Measurements from ENCODE around the gene HOXC4. TPM values are rescaled to one million over a fixed set of nuclear protein-coding genes. Genes with fewer than 3 reads are reported as not detected.

Gene HOXC4
- total and polyA plus RNA-seq, 2 donors (not counting 3 experiments of a cell fraction or from before 2014, with no cell fraction given), result 0.06 to 0.58 TPM

DNA sequence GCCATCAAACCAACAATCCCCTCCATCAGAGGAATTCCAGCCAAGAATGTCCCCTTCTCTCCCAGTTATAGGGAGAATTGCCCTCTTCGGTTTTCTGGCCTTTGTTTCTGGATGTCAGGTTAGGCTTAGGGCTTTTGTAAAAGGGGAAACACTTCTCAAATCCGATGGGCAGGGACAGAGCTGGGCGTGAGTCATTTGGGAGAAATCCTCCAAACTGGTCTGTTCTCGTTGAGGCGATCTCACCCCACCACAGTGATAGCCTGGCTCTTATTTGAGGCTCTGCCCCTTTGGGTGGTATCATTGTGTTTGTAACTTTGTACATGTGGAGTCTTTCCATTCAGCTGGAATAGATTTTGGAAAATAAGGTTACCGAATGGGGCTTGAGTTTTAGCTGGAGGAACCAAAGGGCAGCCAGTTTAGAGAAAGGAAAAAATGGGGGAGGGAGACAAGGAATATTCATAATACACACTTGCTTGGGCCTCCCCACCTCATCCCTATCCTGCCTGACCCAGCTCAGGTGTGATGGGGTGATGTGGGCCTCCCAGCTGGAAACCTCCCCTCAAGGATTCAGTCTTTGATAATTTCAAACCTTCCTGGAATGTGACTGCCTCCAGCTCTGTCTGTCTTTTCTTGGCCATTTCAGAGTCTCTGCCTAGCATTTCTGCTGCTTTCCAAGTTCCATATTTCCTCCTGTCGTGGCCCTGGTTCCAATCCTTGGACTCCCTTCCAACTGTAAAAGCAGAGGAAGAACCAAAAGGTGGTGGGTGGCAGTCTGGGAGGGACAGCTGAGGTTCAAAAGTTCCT is 7.5 kb downstream of the HOXC4 start:
- H2AFZ ChIP-seq (ENCODE audit: low read depth, low read length), result no peak overlapping the region
- TF ChIP-seq POLR2A (IDR thresholded peaks at IDR 0.05; ENCODE audit: low read depth, low read length), result no peak
- dilution Hi-C loops (cut with MboI; ENCODE audit: extremely low pct_ligation_motif_present, low sequenced_read_pairs), result no loop called here
- DNase-seq (ENCODE audit: low read depth, low spot score) (no peak), FAIRE-seq (no peak)
- no peak overlapping the region for H3K4me2 ChIP-seq (ENCODE audit: insufficient read depth, low read length)
- no peak overlapping the region for H3K9ac ChIP-seq (replicated peaks; ENCODE audit: extremely low read depth, insufficient read depth, low read length)
- no peak overlapping the region for H3K4me3 ChIP-seq (replicated peaks in 1 of 3; ENCODE audit: insufficient read depth in 1 of 3, low read depth in 1 of 3, low read length in 3 of 3)
- no peaks in the 10 kb centered on the region for H3K36me3 ChIP-seq (ENCODE audit: control insufficient read depth in 2 of 2, extremely low read depth in 1 of 2, insufficient read depth in 2 of 2, low read length in 2 of 2)
- H3K4me1 ChIP-seq (ENCODE audit: control insufficient read depth, extremely low read depth, insufficient read depth, low read length), result no peaks in the 10 kb centered on the region
- intact Hi-C loops (cut with micrococcal nuclease), result no loop called here
- peaks cover 54 to 57% of the 10 kb centered on the region in 2 experiments for H3K27me3 ChIP-seq (ENCODE audit: control insufficient read depth in 2 of 2, insufficient read depth in 2 of 2, low read length in 2 of 2)
- no peaks in the 10 kb centered on the region for H3K9me3 ChIP-seq (replicated peaks; ENCODE audit: control insufficient read depth, insufficient read depth, low read length)
- ChIA-PET CTCF (no interaction called here), POLR2A (no interaction called here)
- no TSS peak for BruUV-seq (replicated peaks)
- no peaks in the 10 kb centered on the region for H3K9me1 ChIP-seq (replicated peaks; ENCODE audit: control insufficient read depth, extremely low read depth, insufficient read depth, low read length)
- H4K20me1 ChIP-seq (replicated peaks; ENCODE audit: control insufficient read depth, extremely low read depth, insufficient read depth, low read length), result no peaks in the 10 kb centered on the region
- no peak overlapping the region for H3K27ac ChIP-seq (ENCODE audit: insufficient read depth, low read depth, low read length)
- H3K79me2 ChIP-seq (ENCODE audit: control insufficient read depth, insufficient read depth, low read length), result no peaks in the 10 kb centered on the region

DNA sequence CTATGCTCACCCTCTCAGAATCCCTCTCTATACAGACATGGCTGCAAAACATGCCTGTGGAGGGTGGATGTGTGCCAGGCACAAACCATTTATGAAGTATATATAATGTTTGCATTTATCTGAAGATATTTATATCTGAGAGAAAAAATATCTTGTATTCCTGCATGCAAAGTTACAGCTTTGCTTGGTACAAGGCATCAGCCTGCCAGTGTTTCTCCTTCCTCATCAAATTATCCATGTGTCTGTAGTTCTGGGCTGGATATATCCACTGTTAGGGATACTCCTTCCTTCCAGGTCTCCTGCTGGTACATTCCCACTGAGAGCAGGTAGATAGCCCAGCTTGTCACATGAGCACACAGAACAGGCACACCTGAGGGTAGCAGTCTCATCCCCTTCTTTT is 12.0 kb downstream of the HOXC4 start:
- DNase-seq (ENCODE audit: low read depth, low spot score) (no peak), FAIRE-seq (no peak)
- H3K36me3 ChIP-seq (ENCODE audit: control insufficient read depth in 2 of 2, extremely low read depth in 1 of 2, insufficient read depth in 2 of 2, low read length in 2 of 2), result no peaks in the 10 kb centered on the region
- POLR2A ChIA-PET, result no interaction called here
- no peak overlapping the region for H3K27ac ChIP-seq (ENCODE audit: insufficient read depth, low read depth, low read length)
- peaks cover 15 to 28% of the 10 kb centered on the region in 2 experiments for H3K27me3 ChIP-seq (ENCODE audit: control insufficient read depth in 2 of 2, insufficient read depth in 2 of 2, low read length in 2 of 2)
- no peaks in the 10 kb centered on the region for H3K9me1 ChIP-seq (replicated peaks; ENCODE audit: control insufficient read depth, extremely low read depth, insufficient read depth, low read length)
- TF ChIP-seq, protein P1, sequence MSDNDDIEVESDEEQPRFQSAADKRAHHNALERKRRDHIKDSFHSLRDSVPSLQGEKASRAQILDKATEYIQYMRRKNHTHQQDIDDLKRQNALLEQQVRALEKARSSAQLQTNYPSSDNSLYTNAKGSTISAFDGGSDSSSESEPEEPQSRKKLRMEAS (IDR thresholded peaks at IDR 0.05; ENCODE audit: insufficient read depth, insufficient read length), result no peak
- no peak for TF ChIP-seq MYC (IDR thresholded peaks at IDR 0.05; ENCODE audit: low read depth, low read length)
- TF ChIP-seq, protein P2, sequence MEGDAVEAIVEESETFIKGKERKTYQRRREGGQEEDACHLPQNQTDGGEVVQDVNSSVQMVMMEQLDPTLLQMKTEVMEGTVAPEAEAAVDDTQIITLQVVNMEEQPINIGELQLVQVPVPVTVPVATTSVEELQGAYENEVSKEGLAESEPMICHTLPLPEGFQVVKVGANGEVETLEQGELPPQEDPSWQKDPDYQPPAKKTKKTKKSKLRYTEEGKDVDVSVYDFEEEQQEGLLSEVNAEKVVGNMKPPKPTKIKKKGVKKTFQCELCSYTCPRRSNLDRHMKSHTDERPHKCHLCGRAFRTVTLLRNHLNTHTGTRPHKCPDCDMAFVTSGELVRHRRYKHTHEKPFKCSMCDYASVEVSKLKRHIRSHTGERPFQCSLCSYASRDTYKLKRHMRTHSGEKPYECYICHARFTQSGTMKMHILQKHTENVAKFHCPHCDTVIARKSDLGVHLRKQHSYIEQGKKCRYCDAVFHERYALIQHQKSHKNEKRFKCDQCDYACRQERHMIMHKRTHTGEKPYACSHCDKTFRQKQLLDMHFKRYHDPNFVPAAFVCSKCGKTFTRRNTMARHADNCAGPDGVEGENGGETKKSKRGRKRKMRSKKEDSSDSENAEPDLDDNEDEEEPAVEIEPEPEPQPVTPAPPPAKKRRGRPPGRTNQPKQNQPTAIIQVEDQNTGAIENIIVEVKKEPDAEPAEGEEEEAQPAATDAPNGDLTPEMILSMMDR (IDR thresholded peaks at IDR 0.05; ENCODE audit: extremely low read depth in 1 of 2, insufficient read depth in 1 of 2, low read depth in 1 of 2, low read length in 2 of 2), result no peak
- TF ChIP-seq FOS (IDR thresholded peaks at IDR 0.05; ENCODE audit: borderline replicate concordance, insufficient read depth, low read length), result no peak
- no peak for TF ChIP-seq EZH2 (IDR thresholded peaks at IDR 0.05; ENCODE audit: borderline replicate concordance, low read depth, low read length, severe bottlenecking)
- no peak for TF ChIP-seq POLR2AphosphoS5 (IDR thresholded peaks at IDR 0.05; ENCODE audit: insufficient read depth, low read depth, low read length)
- no peak for TF ChIP-seq POLR2A (IDR thresholded peaks at IDR 0.05; ENCODE audit: low read depth, low read length)
- TF ChIP-seq JUN (IDR thresholded peaks at IDR 0.05; ENCODE audit: borderline replicate concordance, insufficient read depth, insufficient read length, low read depth), result no peak
- TF ChIP-seq GATA2 (IDR thresholded peaks at IDR 0.05; ENCODE audit: insufficient read depth, insufficient read length, low read depth, low read length), result no peak
- H3K4me3 ChIP-seq (replicated peaks in 1 of 3; ENCODE audit: insufficient read depth in 1 of 3, low read depth in 1 of 3, low read length in 3 of 3), result no peak overlapping the region
- no peak overlapping the region for H3K9ac ChIP-seq (replicated peaks; ENCODE audit: extremely low read depth, insufficient read depth, low read length)
- BruUV-seq (replicated peaks), result no TSS peak
- H3K4me2 ChIP-seq (ENCODE audit: insufficient read depth, low read length), result no peak overlapping the region
- no peaks in the 10 kb centered on the region for H4K20me1 ChIP-seq (replicated peaks; ENCODE audit: control insufficient read depth, extremely low read depth, insufficient read depth, low read length)
- intact Hi-C loops (cut with micrococcal nuclease) (no loop called here), dilution Hi-C loops (cut with MboI; ENCODE audit: extremely low pct_ligation_motif_present, low sequenced_read_pairs) (no loop called here)
- no peaks in the 10 kb centered on the region for H3K9me3 ChIP-seq (replicated peaks; ENCODE audit: control insufficient read depth, insufficient read depth, low read length)
- no peak overlapping the region for H2AFZ ChIP-seq (ENCODE audit: low read depth, low read length)
- CTCF ChIA-PET, result interaction anchor here (1.3 to 2.2 kb wide), 4 partner anchors 11 to 136 kb away, joined by 3 to 6 read pairs (median 6); partner anchors contain the start of gene HOXC4
- H3K79me2 ChIP-seq (ENCODE audit: control insufficient read depth, insufficient read depth, low read length), result no peaks in the 10 kb centered on the region
- no peaks in the 10 kb centered on the region for H3K4me1 ChIP-seq (ENCODE audit: control insufficient read depth, extremely low read depth, insufficient read depth, low read length)
